KMS-11 (cell line): Measurements from ENCODE around the gene GLI2.

Experiments
- H2AFZ ChIP-seq: fragments of 200-600 bp; sonication (generic); 2 replicates; pipeline ENCODE4 v1.6.1; 2016; ENCODE audit warnings: antibody characterized with exemption, mixed run types, low read depth
- H3K27ac ChIP-seq: fragments of 200-600 bp; sonication (generic); 2 replicates; pipeline ENCODE4 v1.6.1; 2016; ENCODE audit warnings: mild to moderate bottlenecking, mixed run types
- H3K27me3 ChIP-seq: fragments of 200-600 bp; sonication (generic); 2 replicates; pipeline ENCODE4 v1.6.1; 2017; ENCODE audit warnings: mild to moderate bottlenecking, low read depth, mixed run types, moderate library complexity; ENCODE audit not compliant: insufficient read depth
- H3K36me3 ChIP-seq: fragments of 200-600 bp; sonication (generic); 2 replicates; pipeline ENCODE4 v1.6.1; 2017; ENCODE audit warnings: mild to moderate bottlenecking, mixed run types; ENCODE audit not compliant: insufficient read depth
- H3K4me1 ChIP-seq: fragments of 200-600 bp; sonication (generic); 2 replicates; pipeline ENCODE4 v1.6.1; 2016; ENCODE audit warnings: mild to moderate bottlenecking, low read depth, mixed run types; ENCODE audit not compliant: poor library complexity, severe bottlenecking
- H3K4me2 ChIP-seq: fragments of 200-600 bp; sonication (generic); 2 replicates; pipeline ENCODE4 v1.7.0; 2016; ENCODE audit warnings: mild to moderate bottlenecking, mixed run types
- H3K4me3 ChIP-seq: fragments of 200-600 bp; sonication (generic); IDR thresholded peaks from 2 replicates; pipeline ENCODE4 v1.6.1; 2017; ENCODE audit warnings: low read depth, low read length, mixed read lengths; ENCODE audit not compliant: insufficient read depth
- H3K79me2 ChIP-seq: fragments of 200-600 bp; sonication (generic); 2 replicates; pipeline ENCODE4 v1.6.1; 2016; ENCODE audit warnings: low read depth, mixed run types; ENCODE audit not compliant: insufficient read depth
- H3K9ac ChIP-seq: fragments of 200-600 bp; sonication (generic); 2 replicates; pipeline ENCODE4 v1.6.1; 2016; ENCODE audit warnings: mild to moderate bottlenecking, mixed run types
- H4K20me1 ChIP-seq: fragments of 200-600 bp; sonication (generic); 2 replicates; pipeline ENCODE4 v1.6.1; 2016; ENCODE audit warnings: mild to moderate bottlenecking, mixed run types; ENCODE audit not compliant: insufficient read depth
- CTCF ChIP-seq: fragments of 200-600 bp; sonication (generic); conservative IDR thresholded peaks from 2 replicates; pipeline ENCODE4 v1.6.1; 2017; ENCODE audit warnings: low read depth, mild to moderate bottlenecking, antibody characterized with exemption, low read length, moderate library complexity, mixed read lengths

GLI2 gene

GRCh38 chr2:120733238-120733932 is 2.3 kb upstream of the GLI2 start:
- Histone ChIP-seq H2AFZ (no peak overlapping the region), H3K4me3 (no peak overlapping the region), H3K4me1 (no peaks in the 10 kb centered on the region), H3K36me3 (no peaks in the 10 kb centered on the region), H3K27ac (no peak overlapping the region), H4K20me1 (no peaks in the 10 kb centered on the region), H3K79me2 (no peaks in the 10 kb centered on the region), H3K4me2 (no peak overlapping the region), H3K27me3 (peaks cover 3% of the 10 kb centered on the region; the same call in 1 of the 2 replicates), H3K9ac (no peak overlapping the region)
- no peak for TF ChIP-seq CTCF

- H3K27me3 ChIP-seq: peaks cover 3% of the 10 kb centered on the region; the same call in 1 of the 2 replicates
- no peaks in the 10 kb centered on the region for H3K79me2 ChIP-seq
- H3K9ac ChIP-seq: no peak overlapping the region
- no peaks in the 10 kb centered on the region for H3K36me3 ChIP-seq
- no peak overlapping the region for H3K4me3 ChIP-seq
- no peak overlapping the region for H3K27ac ChIP-seq
- no peak overlapping the region for H2AFZ ChIP-seq
- no peaks in the 10 kb centered on the region for H4K20me1 ChIP-seq
- 0 out of 2 replicates have a peak overlapping the region, but pooled peaks have one; percentile 57 for H3K4me2 ChIP-seq
- no peaks in the 10 kb centered on the region for H3K4me1 ChIP-seq
- no peak for TF ChIP-seq CTCF
These were observed 577 bp upstream of the GLI2 start for GRCh38 chr2:120734930-120735651.

GRCh38 chr2:120736202-120736623 is 545 bp downstream of the GLI2 start:
- Histone ChIP-seq H3K4me1 (no peaks in the 10 kb centered on the region), H3K36me3 (no peaks in the 10 kb centered on the region), H2AFZ (peak overlapping the region; percentile 49), H3K4me2 (peak overlapping the region; percentile 57), H4K20me1 (no peaks in the 10 kb centered on the region), H3K4me3 (no peak overlapping the region), H3K27me3 (peaks cover 3% of the 10 kb centered on the region; the same call in 1 of the 2 replicates), H3K9ac (no peak overlapping the region), H3K79me2 (no peaks in the 10 kb centered on the region), H3K27ac (no peak overlapping the region)
- no peak for TF ChIP-seq CTCF

GRCh38 chr2:120736624-120737339 is 1.1 kb downstream of the GLI2 start:
- H2AFZ ChIP-seq: peak overlapping the region; percentile 49; the same call in 1 of the 2 replicates
- H3K4me1 ChIP-seq: no peaks in the 10 kb centered on the region
- no peaks in the 10 kb centered on the region for H4K20me1 ChIP-seq
- H3K36me3 ChIP-seq: no peaks in the 10 kb centered on the region
- no peaks in the 10 kb centered on the region for H3K79me2 ChIP-seq
- H3K4me2 ChIP-seq: peak overlapping the region; percentile 57; the same call in 1 of the 2 replicates
- TF ChIP-seq CTCF: no peak
- no peak overlapping the region for H3K27ac ChIP-seq
- H3K27me3 ChIP-seq: peaks cover 3% of the 10 kb centered on the region; the same call in 1 of the 2 replicates
- no peak overlapping the region for H3K9ac ChIP-seq
- no peak overlapping the region for H3K4me3 ChIP-seq
